HG02973 (cell line): Measurements from ENCODE around the gene EFNB2.

Experiments
- ATAC-seq: cut with Tn5 transposase; IDR thresholded peaks from one replicate; pipeline ENCODE4 v1.9.1; 2021; ENCODE audit warnings: moderate library complexity; ENCODE audit not compliant: unreplicated experiment

The EFNB2 gene

DNA sequence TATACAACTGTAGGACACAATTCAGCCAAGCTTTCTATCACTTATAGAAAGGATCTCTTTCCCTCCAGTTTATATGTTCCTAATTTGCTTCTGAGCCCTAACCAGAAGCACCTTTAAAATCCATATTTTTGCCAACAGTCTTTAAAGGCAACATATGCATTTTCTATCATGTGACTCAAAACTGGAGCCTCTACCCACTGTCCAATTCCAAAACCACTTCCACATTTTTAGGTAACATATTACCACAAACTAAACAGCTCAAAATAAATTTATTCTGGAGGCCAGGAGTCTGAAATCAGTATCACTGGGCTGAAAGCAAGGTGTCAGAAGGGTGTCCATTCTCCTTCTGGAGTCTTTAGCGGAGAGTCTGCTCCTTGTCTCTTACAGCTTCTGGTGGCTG, 15.9 kb upstream of the EFNB2 start:
- ATAC-seq: no peak

DNA sequence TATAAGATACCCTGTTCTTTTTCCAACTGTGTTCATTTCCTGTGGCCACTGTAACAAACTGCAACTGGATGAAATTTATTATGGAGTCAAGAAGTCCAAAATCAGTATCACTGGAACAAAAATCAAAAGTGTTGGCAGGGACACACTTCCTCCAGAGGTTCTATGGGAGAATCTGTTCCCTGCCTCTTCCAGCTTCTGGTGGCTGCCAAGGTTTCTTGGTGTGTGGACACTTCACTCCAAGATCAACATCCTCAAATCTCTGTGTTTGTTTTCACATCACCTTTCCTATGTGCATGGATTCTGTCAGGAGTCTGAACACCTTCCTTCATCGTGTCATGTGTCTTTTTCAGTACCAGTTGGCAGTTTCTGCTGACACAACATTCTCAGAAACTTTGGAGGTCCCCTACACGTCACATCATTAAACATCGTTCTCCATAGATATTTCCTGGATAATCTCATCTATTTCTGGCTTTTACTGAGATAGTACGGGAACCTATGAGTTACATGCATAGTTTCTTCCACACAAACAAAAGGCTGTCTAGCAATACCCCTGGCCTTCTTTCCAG, 15.2 kb upstream of the EFNB2 start:
- no peak for ATAC-seq

DNA sequence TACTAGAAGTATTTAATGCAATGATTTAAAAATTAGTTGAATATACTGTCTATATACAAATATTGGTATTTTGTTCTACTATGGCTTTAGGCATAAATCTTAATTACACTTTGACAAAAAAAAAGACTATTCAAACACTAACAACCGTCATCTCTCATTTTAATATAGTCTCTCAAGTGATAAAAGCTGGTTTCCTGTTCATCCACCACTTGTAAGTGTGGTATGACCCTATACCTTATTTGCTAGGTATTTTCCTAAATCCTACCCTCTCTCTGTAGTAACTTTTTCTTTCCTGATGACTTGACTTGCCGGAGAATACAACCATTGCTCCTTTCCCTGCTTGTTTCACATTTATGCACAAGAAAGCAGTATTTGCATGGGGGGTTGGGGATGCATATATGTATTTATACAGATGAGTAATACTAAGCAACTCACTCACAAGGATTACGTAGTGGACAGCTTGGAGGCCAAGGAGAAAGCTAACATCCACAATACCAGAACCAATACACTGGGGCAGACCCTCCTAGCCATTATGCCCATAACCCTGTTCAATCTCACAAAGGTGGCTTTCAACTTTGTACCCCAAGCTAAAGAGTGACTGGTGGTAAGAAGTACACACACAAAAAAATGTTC, 12.7 kb upstream of the EFNB2 start:
- ATAC-seq: no peak

DNA sequence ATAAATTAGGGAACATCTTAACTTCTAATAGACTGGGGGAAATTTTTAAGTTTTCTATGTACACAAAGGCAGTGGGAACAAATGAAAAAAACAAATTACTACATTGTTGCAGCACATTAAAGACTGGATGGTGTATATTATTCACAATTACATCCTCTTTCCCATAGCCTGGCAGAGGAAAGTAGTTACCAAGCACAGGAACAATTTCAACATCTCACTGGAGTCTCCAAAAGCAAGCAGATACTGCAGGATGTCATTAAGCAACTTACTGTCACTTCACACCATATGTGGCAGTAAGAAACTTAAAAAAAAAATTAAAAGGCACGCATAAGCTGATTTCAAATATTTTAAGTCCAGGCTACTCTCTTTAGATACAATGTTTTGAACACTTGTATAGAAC, 6.4 kb upstream of the EFNB2 start:
- no peak for ATAC-seq

DNA sequence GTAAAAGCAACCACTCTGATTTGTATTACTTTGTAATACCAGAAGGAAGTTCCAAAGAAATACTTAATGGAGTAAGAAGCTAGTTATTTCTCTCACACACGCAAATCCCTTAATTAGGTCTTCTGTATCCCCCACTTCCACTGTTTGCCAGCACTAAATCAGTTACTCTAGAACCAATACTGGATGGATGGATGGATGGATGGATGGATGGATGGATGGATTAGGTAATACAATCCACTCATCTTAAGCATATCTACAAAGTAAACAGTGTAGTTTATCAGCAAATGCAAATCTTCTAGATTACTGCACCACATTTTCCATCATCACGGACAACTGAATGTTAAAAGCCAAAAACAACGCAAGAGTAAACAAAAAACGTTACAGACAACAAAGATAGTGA, 5.2 kb upstream of the EFNB2 start:
- no peak for ATAC-seq

DNA sequence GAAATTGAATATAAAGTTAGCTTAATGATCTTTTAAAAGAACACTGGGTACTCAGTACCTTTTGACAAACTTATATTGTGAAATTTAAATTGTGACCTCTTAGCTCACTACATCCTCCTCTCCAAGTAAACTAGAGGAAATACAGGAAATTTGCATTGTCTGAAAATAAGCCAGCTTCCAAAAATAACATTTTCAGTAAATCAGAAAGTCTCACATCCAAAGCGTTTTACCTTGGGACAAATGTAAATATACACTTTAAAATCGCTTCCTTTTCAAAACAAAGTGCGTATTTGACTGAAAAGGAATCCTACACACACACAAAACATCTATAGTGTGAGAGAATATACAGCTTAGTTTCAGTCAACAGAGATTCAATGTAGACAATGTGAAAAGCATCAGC, 2.1 kb upstream of the EFNB2 start:
- ATAC-seq: no peak

DNA sequence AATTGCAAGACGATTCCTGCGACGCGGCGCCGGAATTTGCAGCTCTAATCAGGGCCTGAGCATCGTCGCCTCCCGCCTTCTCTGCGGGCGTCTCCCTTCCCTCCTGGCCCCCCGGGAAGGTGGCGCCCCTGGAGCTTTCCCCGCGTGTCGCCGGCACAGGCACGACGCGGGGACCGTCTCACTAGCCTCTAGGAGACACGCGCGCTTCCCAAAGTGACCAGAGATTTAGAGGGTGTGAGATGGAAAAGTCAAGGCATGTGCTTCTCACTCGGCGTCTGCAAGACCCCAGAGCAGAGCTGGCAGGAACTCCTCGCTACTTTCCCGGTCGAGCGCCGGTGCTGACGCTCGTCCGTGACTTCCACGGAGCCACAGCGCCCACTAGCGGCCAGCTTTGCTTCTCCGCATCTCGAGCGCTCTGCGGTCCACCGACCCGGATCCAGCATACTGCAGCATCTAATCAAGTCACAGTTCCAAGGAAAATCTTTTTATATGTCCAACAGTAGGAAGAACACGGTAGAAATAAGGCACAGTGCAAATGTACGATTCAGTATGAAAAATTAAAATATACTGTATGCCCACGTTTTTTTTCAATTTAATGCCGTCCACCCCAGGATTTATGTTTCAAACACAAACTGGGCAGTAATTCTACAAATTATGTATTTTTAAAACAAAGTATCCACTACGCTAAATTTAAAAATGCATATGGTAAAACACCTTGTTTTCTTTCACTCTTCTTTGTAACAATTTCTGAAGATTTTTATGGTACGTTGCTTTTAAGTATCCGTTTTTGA, 977 bp upstream of the EFNB2 start:
- ATAC-seq: peak; percentile 35

DNA sequence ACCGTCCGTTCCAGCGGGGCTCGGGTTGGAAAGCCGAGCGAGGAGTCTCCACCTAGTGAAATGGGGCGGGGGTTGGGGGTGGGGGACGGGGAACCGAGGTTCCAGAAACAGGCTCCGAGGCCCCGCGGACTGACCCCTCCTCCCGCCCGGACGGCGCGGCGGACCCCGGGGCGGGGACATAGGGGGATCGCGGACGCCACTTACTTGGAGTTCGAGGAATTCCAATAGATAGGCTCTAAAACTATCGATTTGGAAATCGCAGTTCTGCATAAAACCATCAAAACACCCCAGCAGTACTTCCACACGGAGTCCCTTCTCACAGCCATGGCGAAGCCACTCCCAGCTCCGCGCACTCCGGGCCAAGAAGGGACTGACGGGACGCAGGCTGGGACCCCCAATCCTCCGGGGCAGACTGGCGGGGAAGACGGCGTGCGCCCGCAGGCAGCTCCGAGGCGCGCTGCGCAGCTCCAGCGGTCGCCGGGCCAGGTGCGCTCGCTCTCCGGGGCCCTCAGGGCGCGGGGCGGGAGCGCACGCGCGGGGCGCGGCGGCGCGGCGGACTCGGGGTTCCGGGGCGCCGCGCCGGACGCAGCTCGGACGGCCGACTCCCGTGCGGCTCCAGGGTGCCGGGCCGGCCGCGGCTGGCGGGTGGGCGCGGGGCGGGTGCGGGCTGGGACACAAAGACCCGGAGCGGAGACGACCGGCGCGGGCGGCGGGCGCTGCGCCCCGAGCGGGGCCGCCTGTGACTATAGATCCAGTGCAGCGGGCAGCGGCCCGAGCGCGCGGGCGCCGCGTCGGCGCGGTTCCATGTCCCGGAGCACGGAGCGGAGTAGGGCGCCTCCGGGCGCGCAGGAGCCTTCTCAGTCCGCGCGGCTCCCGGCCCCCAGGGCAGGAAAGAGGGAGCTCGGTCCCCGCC, 567 bp downstream of the EFNB2 start:
- peak; percentile 21 for ATAC-seq

DNA sequence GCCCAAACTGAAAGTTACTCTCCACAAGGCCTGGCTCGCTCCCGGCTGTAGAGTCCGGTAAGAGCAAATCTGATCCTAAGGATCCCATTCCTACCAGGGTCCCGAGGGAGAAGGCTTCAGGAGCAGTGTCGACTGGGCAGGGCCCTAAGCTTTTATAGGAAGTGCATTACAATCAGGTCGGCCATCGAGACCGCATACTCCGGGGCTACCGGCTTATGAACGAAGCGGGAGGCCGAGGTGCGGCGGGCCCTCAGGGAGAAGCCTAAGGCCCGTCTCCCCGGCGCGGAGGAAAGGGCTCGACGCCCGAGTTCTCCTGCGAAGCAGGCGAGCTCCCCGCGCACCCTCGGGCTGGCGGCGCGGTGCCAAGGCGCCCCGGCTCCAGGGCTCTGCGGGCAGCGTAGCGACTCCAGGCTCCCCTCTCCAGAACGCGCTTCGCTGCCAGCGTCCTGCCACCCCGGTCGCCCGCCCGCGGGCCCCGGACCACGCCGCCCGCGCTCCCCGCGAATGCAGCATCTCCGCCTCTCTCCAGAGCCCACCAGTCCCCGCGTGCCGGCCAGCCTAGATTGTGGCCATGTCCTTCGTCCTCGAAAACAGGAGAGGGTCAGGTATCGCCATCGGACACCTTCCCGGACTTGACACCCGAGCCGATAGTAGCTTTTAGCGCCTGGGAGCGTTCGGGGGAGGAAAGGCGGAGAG, 1.4 kb downstream of the EFNB2 start:
- ATAC-seq: no peak

DNA sequence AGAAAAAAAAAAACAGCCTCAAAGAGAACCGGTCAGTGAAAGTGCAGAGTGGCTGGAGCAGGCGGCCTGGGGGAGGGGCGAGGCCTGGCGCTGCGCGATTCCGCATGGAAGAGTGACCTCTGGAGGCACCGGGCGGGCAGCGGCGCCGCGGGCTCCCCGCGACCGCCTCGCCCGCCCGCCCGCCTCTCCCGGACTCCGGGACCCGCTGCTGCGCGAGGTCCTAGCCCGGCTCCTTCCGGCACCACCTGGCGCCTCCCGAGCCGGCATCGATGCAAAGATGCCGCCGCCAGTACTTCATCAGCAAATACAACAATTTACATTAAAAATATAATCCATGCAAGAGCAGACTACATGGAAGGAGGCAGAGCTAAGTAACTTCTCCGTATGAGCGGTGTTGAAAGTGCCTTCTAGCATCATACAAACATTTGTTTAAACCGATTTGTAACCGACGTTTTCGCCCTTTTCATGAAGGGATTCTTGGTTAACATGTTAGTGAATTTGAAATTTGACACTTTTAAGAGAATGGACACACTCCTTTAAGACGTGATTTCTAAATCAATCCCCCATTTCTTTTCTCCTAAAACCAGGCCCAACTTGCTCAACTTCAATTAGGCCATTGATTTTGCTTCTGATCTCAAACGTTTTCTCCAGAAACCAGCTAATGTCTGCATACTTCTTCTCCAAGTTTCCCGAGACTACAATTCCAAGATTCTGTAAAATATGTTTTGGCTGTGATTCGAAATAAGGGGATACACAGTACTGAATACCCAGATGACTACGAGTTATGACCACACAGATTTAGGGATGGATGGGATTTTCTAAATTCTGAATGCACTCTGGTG, 2.1 kb downstream of the EFNB2 start:
- ATAC-seq: no peak

DNA sequence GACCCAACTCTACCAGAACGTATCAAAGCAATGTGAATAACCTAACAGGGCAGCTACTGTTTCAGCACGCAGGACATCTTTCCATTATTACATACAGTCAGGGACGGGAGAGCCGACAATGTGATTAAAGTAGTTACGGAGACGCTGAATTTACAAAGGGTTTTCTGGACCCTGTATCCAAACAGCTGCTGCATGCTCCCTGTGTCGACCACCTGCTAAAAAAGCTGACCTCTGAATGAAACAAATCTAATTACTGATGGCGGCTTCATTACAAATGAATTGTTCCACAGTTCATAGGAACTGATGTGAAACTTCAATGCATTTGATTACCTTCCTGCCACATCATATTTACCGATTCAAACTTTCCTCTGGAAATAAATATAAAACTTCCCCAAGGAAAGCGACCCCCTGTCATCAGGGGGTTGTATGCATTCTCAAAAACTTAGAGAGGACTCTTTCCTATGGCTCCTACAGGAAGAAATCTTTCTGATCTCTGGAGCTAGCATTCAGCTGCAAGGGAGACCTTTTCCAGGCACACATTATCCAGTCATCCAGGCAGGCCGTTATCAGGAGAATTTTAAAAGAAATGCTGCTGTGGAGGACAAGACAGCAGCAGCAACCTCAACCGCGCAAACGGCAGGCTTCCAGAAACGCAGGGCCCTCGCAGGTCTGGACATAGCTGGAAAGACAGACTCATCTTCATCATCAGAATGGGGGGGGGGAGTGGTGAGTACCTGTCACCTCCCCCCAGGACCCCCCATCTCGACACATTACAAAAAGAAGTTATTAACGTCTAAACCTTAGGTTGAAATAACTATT, 3.1 kb downstream of the EFNB2 start:
- ATAC-seq: no peak

DNA sequence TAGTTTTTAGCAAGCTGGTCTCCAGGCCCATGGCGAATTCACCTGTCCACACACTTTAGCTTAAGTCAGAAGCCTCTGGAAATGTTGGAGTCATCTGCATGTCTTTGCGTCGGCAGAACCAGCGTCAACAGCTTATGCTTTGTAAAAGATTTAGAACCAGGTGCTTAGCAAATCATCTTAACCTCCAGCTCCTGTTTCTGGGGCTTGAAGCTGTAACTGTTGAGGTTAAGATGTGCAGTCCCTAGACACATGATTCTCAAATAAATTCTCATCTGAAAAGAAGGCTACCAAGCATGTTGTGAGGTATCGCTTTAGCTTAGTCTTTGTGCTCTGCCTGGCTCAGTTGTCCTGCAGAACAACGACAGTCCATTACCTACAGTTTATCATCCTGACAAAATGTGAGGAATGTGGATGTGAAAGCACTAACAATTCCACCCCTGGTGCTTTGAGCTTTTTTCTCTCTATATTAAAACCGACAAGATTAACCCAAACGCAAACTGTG, 4.4 kb downstream of the EFNB2 start:
- ATAC-seq: no peak

DNA sequence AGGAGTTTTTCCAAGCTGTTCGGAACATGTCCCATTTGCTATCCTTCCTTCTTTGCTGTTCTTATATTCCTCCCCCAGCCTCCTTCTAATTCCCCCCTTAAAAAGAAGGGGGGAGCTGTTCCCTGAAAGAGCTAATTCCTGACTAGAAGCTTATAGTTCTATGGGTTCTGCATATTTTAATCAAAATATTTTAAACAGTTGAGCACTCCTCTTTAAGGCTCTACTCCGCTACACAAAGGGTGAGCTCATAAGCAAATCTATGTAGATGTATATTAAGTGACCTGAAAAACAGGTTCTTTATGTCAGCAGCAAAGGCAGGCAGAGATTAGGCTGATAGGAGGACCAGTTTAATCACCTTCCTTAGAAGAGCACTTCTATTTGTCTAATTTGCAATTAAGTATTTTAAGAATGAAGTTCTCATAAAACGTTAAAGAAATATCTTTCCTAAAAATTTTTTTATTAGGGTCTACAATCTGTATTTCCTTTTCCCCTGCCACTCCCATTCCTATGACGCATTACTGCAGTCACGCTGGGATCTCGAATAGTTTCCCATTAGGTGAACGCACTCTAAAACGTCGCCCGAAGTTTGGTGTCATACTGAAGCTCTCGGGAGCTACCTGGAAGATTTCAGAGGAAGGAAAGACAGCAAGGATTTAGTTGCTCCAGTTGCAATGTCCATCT, 5.2 kb downstream of the EFNB2 start:
- no peak for ATAC-seq

DNA sequence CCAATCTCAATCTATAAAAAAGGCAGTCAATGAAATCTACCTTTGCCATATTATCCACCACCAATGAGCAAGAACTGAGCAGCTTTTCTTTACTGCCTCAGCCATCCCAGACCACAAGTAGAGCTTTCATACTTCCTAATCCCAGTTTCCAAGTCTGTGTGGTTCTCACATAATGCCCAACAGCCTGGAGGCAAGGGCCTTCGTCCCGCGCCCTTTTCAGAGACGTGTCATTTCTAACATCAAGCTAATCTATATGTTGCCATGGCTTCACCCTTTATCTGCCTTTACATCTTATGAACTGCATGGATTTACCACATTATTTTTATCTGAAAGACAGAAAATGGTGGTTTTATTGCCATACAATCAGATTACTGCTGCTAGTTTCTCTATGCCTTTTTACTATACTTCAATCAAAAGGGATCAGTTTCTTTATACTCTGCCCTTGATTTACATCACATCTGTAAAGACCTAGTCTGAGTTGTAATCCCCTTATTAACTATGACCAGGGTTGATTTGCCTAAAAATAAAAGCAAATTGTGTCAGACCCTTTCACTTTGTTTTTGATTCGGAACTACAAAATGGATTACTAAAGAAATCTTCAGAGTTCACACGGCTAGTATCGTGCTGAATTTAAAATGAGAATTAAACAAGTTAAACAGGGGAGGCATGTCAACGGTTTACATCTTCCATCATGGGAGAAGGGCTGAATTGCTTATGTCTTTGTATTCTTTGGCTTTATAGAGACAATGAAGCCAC, 5.9 kb downstream of the EFNB2 start:
- ATAC-seq: no peak

DNA sequence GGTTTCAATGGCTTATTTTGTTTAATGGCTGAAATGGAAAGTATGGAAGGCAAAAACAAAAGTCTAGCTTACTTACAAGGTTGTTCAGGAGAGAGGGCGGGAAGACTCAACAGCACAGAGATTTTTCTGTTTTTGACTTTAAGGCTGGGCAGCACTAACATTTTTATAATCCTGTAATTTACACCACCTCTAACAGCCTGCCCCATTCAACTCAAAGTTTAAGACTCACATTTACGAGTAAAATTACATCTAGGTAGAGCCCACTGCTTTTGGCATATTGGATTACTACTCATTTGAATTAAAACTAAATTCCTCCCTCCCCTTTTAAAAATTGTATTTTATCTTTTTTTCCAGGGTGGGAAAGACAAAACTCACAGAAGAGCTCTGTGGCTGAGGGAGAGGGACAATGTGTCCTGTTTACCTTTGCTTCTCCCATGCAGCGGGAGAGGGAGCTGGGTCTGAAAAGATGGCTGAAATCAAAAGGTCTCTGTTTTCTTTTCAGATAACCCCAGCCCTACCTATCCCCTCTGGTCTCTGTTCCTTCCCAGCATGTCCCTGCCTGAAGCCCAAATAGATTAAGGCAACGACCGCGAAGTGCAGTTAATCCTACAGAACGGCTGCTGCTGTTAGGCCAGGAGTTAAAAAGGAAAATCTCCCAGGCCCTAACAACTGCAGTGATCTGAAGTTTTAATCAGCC, 6.6 kb downstream of the EFNB2 start:
- no peak for ATAC-seq

DNA sequence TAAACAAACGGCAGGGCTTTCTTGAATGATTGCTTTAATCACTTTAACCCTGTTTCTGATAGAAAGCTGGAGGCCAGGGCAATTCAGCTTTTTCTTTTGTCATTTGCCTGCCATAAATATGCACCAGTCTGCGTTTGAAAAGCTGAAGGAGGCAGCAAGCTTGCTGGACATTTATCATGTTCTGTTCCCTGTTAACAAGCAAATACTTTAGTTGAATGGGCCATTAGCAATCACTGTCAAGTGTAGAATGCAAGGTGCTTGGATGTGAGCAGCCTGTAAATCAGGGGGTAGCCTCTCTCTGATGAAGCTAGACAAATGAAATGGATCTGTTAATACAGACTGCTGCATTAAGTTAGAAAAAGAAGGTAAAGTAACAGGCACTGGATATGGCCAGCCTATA, 7.6 kb downstream of the EFNB2 start:
- no peak for ATAC-seq

DNA sequence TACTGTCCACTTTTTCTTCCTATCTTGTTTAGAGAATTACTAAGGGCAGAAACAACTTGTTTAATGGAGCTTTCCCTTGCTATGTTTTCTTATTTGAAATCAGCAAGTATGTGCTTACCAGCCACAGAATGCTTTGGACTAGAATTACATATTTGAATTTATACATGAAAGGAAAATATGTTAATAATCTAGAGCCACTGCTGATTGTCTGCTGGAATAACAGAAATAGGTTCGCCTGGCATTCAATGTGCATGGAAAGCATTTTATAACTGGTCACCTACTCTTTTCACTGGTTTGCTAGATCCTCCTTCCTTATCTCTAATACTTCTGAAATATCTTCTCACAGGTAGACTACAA, 8.0 kb downstream of the EFNB2 start:
- no peak for ATAC-seq
